Gastroesophageal sphincter (tissue), 4 donors: ENCODE measurements around the gene TSPO2. TPM values are rescaled to one million over a fixed set of nuclear protein-coding genes. Genes with fewer than 3 reads are reported as not detected.

Experiments used
- ATAC-seq: fragments of 150-250 bp; one replicate; pipeline ENCODE4 v1.9.1; 2016; ENCODE audit warnings: mild to moderate bottlenecking, moderate library complexity
- H3K27ac ChIP-seq, 4 donors: fragments of 200-600 bp; sonication (generic) in 3 of 4; 1 replicate in 3 of 4; 2 replicates in 1 of 4; pipeline ENCODE4 v1.5.1; 2016 to 2019
- H3K27me3 ChIP-seq: fragments of 200-600 bp; sonication (generic); one replicate; pipeline ENCODE4 v1.5.1; 2019
- H3K36me3 ChIP-seq, 2 donors: fragments of 200-600 bp; sonication (generic); one replicate each; pipeline ENCODE4 v1.5.1; 2019; ENCODE audit warnings: control low read depth in 1 of 2
- H3K4me1 ChIP-seq, 3 donors: fragments of 200-600 bp; sonication (generic); 1 replicate in 2 of 3; 2 replicates in 1 of 3; pipeline ENCODE4 v1.5.1; 2016 to 2019; ENCODE audit warnings: control low read depth in 2 of 3
- H3K4me3 ChIP-seq, 2 donors: fragments of 200-600 bp; sonication (generic); one replicate each; pipeline ENCODE4 v1.5.1; 2019; ENCODE audit warnings: mild to moderate bottlenecking in 1 of 2, moderate library complexity in 1 of 2
- H3K9me3 ChIP-seq, 3 donors: fragments of 200-600 bp; sonication (generic); one replicate each; pipeline ENCODE4 v1.5.1; 2017 to 2019; ENCODE audit warnings: control low read depth in 2 of 3
- CTCF ChIP-seq, 4 experiments: fragments of 200-600 bp in 2 of 4; fragments of 450-650 bp in 2 of 4; sonication (generic) in 1 of 4; IDR thresholded peaks; one replicate each; pipeline ENCODE4 v1.5.1; 2017 to 2019; ENCODE audit warnings: antibody characterized with exemption in 4 of 4, mild to moderate bottlenecking in 2 of 4, moderate library complexity in 2 of 4
- EP300 ChIP-seq: sonication (generic); formaldehyde crosslinking; IDR thresholded peaks from one replicate; pipeline ENCODE4 v1.6.1; 2017; ENCODE audit warnings: antibody characterized with exemption, mild to moderate bottlenecking
- POLR2A ChIP-seq, 2 donors: fragments of 450-650 bp; IDR thresholded peaks; one replicate each; pipeline ENCODE4 v1.6.1; 2017; ENCODE audit warnings: antibody characterized with exemption in 2 of 2, mild to moderate bottlenecking in 2 of 2, moderate library complexity in 1 of 2
- POLR2AphosphoS5 ChIP-seq: sonication (generic); formaldehyde crosslinking; IDR thresholded peaks from one replicate; pipeline ENCODE4 v1.6.1; 2017; ENCODE audit warnings: antibody characterized with exemption
- WGBS, 2 donors: methylation state at CpG; one replicate each; pipeline ENCODE4 v1.1.5; 2018; ENCODE audit warnings: low coverage in 1 of 2; 5-methylcytosine and 5-hydroxymethylcytosine counted together
- total RNA-seq, 4 donors: library from RNA; depleted of rRNA; stranded (reverse); fragments of >200 nt; gene quantifications; one replicate each; pipeline ENCODE4 v1.1.0, GENCODE V29; 2016

Gene TSPO2
- total RNA-seq, 4 donors from 2014 or later, result not detected

GRCh38 chr6:41074692-41075436, 32.6 kb downstream of the TSPO2 start:
- no peaks in the 10 kb centered on the region for H3K9me3 ChIP-seq
- peak overlapping the region; percentile 96 to 100 (median 100) for H3K27ac ChIP-seq
- ATAC-seq, result no peak
- peaks cover 0 to 13% of the 10 kb centered on the region in 2 donors for H3K36me3 ChIP-seq
- 45 to 49% methylated on average over 11 of the region's 11 CpGs for WGBS, 2 donors
- TF ChIP-seq CTCF (IDR thresholded peaks at IDR 0.05), result no peak
- no peak for TF ChIP-seq EP300
- peak overlapping the region; percentile 86 to 99 for H3K4me3 ChIP-seq
- H3K27me3 ChIP-seq, result no peaks in the 10 kb centered on the region
- H3K4me1 ChIP-seq, result peaks cover 7 to 44% (median 13%) of the 10 kb centered on the region in 3 donors

GRCh38 chr6:41075651-41076626, 33.7 kb downstream of the TSPO2 start:
- ATAC-seq, result no peak
- H3K4me1 ChIP-seq, result peaks cover 4 to 34% (median 10%) of the 10 kb centered on the region in 3 donors
- TF ChIP-seq CTCF (IDR thresholded peaks at IDR 0.05) (no peak), POLR2A (IDR thresholded peaks at IDR 0.05) (no peak), EP300 (no peak), POLR2AphosphoS5 (no peak)
- H3K4me3 ChIP-seq, result no peak overlapping the region
- no peaks in the 10 kb centered on the region for H3K9me3 ChIP-seq
- peaks cover 0 to 23% of the 10 kb centered on the region in 2 donors for H3K36me3 ChIP-seq
- peak overlapping the region in 1 of 4 donors; percentile 99 for H3K27ac ChIP-seq
- H3K27me3 ChIP-seq, result no peaks in the 10 kb centered on the region
- 59 to 88% methylated on average over 4 of the region's 4 CpGs for WGBS, 2 donors

GRCh38 chr6:41077536-41077935, 35.3 kb downstream of the TSPO2 start:
- H3K9me3 ChIP-seq, result no peaks in the 10 kb centered on the region
- no peak for ATAC-seq
- no peaks in the 10 kb centered on the region for H3K27me3 ChIP-seq
- 93 to 100% methylated on average over 2 of the region's 2 CpGs for WGBS, 2 donors
- TF ChIP-seq CTCF (IDR thresholded peaks at IDR 0.05) (no peak), EP300 (no peak), POLR2AphosphoS5 (no peak), POLR2A (IDR thresholded peaks at IDR 0.05) (no peak)
- H3K4me3 ChIP-seq, result no peak overlapping the region
- peaks cover 0 to 37% of the 10 kb centered on the region in 2 donors for H3K36me3 ChIP-seq
- peaks cover 0 to 30% (median 9%) of the 10 kb centered on the region in 3 donors for H3K4me1 ChIP-seq
- H3K27ac ChIP-seq, result no peak overlapping the region

- H3K36me3 ChIP-seq, result peaks cover 0 to 40% of the 10 kb centered on the region in 2 donors
- no peak for TF ChIP-seq POLR2AphosphoS5
- TF ChIP-seq POLR2A (IDR thresholded peaks at IDR 0.05), result no peak
- no peak for TF ChIP-seq EP300
- TF ChIP-seq CTCF (IDR thresholded peaks at IDR 0.05), result no peak
- 81 to 88% methylated on average over 3 of the region's 3 CpGs for WGBS, 2 donors
- no peak for ATAC-seq
- H3K27me3 ChIP-seq, result no peaks in the 10 kb centered on the region
- no peaks in the 10 kb centered on the region for H3K9me3 ChIP-seq
- no peak overlapping the region for H3K27ac ChIP-seq
- no peak overlapping the region for H3K4me3 ChIP-seq
- peaks cover 0 to 30% (median 9%) of the 10 kb centered on the region in 3 donors for H3K4me1 ChIP-seq
Observed at GRCh38 chr6:41078101-41078500, 35.8 kb downstream of the TSPO2 start.
